Dendritic cell treated with granulocyte-macrophage colony-stimulating factor and Interleukin-4, amounts not matched to agents 40 ng/mL and 50 ng/mL, for 4 days (primary cell): ENCODE results near the gene CFLAR.
A peak's percentile ranks its signal among the peaks of the same experiment; 100 is the strongest.

Source experiments
- H3K27ac Mint-ChIP-seq: one replicate; pipeline ENCODE4 v1.8.0; 2022; ENCODE audit warnings: mild to moderate bottlenecking, mixed read lengths
- H3K27me3 Mint-ChIP-seq: one replicate; pipeline ENCODE4 v1.8.0; 2022; ENCODE audit warnings: mild to moderate bottlenecking, mixed read lengths
- H3K36me3 Mint-ChIP-seq: one replicate; pipeline ENCODE4 v1.8.0; 2022; ENCODE audit warnings: low read depth, mixed read lengths
- H3K4me1 Mint-ChIP-seq: one replicate; pipeline ENCODE4 v1.8.0; 2022; ENCODE audit warnings: low read depth, mixed read lengths
- H3K4me3 Mint-ChIP-seq: one replicate; pipeline ENCODE4 v1.8.0; 2022; ENCODE audit warnings: mild to moderate bottlenecking, moderate library complexity, mixed read lengths
- H3K9me3 Mint-ChIP-seq: one replicate; pipeline ENCODE4 v1.8.0; 2022; ENCODE audit warnings: mixed read lengths
- intact Hi-C: fragments of 100-400 bp; cut with micrococcal nuclease; formaldehyde crosslinking; loops from one replicate; pipeline ENCODE4 v1.15.0; 2022

CFLAR gene

DNA sequence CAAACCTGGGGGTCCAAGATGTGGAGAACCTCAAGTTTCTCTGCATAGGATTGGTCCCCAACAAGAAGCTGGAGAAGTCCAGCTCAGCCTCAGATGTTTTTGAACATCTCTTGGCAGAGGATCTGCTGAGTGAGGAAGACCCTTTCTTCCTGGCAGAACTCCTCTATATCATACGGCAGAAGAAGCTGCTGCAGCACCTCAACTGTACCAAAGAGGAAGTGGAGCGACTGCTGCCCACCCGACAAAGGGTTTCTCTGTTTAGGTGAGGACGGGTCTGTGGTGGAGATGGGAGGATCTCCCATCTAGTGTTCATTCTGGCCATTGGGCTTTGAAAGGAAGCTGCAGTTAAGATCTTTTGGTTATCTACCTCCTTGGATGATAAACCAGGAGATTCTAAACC is 69.9 kb downstream of the CFLAR start:
- Mint-ChIP-seq H3K9me3 (no peaks in the 10 kb centered on the region), H3K27me3 (no peaks in the 10 kb centered on the region), H3K4me3 (peak overlapping the region; percentile 54), H3K4me1 (peaks cover 39% of the 10 kb centered on the region), H3K36me3 (peaks cover 66% of the 10 kb centered on the region), H3K27ac (peak overlapping the region; percentile 37)
- intact Hi-C loops = no loop called here

GRCh38 chr2:201186982-201187381 is 71.0 kb downstream of the CFLAR start:
- H3K36me3 Mint-ChIP-seq = peaks cover 77% of the 10 kb centered on the region
- H3K27ac Mint-ChIP-seq = no peak overlapping the region
- peaks cover 39% of the 10 kb centered on the region for H3K4me1 Mint-ChIP-seq
- H3K27me3 Mint-ChIP-seq = no peaks in the 10 kb centered on the region
- H3K9me3 Mint-ChIP-seq = no peaks in the 10 kb centered on the region
- intact Hi-C loops = no loop called here
- H3K4me3 Mint-ChIP-seq = no peak overlapping the region

DNA sequence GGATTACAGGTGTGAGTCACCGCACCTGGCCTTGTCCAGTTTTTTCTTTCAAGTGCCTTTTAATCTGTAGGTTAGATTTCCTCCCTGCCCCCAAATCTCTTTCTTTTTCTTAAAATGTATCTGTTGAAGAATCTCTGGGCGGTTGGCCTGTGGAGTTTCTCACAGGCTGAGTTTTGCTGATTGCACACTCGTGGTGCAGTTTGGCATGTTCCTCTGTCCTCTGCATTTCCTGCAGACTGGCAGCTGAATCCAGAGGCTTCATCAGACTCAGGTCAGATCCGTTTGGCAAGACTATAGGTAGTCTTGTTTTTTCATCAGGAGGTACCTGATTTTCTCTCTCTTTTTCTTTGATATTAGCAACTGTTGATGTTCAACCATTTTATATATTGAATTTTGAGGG is 72.5 kb downstream of the CFLAR start:
- no peaks in the 10 kb centered on the region for H3K27me3 Mint-ChIP-seq
- intact Hi-C loops = no loop called here
- no peaks in the 10 kb centered on the region for H3K9me3 Mint-ChIP-seq
- H3K36me3 Mint-ChIP-seq = peaks cover 91% of the 10 kb centered on the region
- peaks cover 41% of the 10 kb centered on the region for H3K4me1 Mint-ChIP-seq
- no peak overlapping the region for H3K4me3 Mint-ChIP-seq
- no peak overlapping the region for H3K27ac Mint-ChIP-seq

DNA sequence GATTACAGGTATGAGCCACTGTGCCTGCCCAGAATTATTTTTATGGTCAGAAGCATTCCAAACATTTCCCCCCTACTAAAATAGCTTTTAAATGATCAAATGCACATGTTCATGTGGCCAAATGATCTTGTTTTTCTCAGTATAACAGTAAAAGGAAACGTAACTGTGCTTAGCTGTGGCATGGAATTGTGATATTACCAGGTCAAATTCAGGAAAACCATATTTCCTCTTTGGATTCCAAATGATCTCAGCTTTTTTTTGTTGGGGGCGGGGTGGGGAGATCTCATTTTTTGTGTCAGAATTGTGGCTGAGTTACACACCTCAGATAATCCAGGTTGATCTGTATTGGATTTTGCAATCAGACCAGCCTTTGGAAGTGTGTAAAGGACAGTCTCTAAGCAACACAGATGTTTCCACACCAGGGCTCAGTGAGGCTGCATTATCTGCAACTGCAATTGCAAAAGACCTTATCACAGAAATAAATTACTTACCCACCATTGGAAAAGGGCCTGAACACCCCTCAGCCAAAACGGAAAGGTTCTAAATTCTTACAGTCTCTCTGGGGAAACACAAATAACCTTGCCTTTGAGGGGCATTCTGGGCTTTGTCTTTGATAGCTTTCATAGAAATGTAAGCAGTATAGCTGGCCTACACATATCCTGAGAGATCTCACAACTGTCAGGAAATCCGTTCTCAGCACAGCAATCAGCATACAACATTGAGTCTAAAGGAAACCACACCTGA is 75.3 kb downstream of the CFLAR start:
- Mint-ChIP-seq H3K27ac (no peak overlapping the region), H3K9me3 (no peaks in the 10 kb centered on the region), H3K27me3 (no peaks in the 10 kb centered on the region), H3K36me3 (peaks cover 90% of the 10 kb centered on the region), H3K4me1 (peaks cover 30% of the 10 kb centered on the region), H3K4me3 (no peak overlapping the region)
- intact Hi-C loops = no loop called here

DNA sequence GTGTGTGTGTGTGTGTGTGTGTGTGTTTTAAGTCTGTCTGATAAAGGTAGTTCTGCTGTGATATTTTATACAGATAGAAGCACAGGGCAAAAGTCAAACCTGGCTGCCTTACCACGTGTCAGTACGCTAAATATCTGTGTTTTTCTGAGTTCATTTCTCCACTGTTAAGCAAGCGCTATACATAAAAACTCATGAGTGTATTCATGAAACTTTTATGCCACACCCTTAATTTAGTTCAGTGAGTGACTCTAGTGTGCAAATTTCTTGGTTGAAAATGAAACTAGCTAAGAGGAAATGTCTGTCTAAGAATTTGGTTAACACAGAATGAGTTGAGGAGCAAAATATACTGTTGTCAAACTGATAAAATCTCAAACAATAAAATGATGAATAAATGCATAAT is 78.1 kb downstream of the CFLAR start:
- Mint-ChIP-seq H3K4me1 (peaks cover 23% of the 10 kb centered on the region), H3K36me3 (peaks cover 76% of the 10 kb centered on the region), H3K27ac (peak overlapping the region; percentile 25), H3K9me3 (no peaks in the 10 kb centered on the region), H3K27me3 (no peaks in the 10 kb centered on the region), H3K4me3 (no peak overlapping the region)
- intact Hi-C loops = no loop called here

- Mint-ChIP-seq H3K36me3 (peaks cover 75% of the 10 kb centered on the region), H3K27me3 (no peaks in the 10 kb centered on the region), H3K4me3 (no peak overlapping the region), H3K4me1 (peaks cover 17% of the 10 kb centered on the region), H3K27ac (no peak overlapping the region), H3K9me3 (no peaks in the 10 kb centered on the region)
- intact Hi-C loops = no loop called here
Observed at GRCh38 chr2:201195331-201195730, 79.4 kb downstream of the CFLAR start.

- no peak overlapping the region for H3K4me3 Mint-ChIP-seq
- intact Hi-C loops = no loop called here
- H3K9me3 Mint-ChIP-seq = no peaks in the 10 kb centered on the region
- H3K4me1 Mint-ChIP-seq = peaks cover 15% of the 10 kb centered on the region
- no peak overlapping the region for H3K27ac Mint-ChIP-seq
- peaks cover 76% of the 10 kb centered on the region for H3K36me3 Mint-ChIP-seq
- H3K27me3 Mint-ChIP-seq = no peaks in the 10 kb centered on the region
Observed at GRCh38 chr2:201196003-201196402, 80.0 kb downstream of the CFLAR start.

DNA sequence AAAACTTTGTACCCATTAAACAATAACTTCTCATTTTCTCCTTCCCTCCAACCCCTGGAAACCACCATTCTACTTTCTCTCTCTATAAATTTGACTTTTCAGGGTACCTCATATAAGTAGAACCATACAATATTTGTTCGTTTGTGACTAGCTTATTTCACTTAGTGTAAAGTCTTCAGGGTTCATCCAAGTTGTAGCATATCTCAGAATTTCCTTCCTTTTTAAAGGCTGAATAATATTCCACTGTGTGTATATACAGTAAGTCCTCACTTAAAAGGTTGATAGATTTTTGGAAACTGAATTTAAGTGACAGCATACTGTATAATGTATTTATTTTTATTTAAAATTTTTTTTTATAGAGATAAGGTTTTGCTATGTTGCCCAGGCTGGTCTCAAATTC is 80.8 kb downstream of the CFLAR start:
- H3K27ac Mint-ChIP-seq = no peak overlapping the region
- H3K4me1 Mint-ChIP-seq = peaks cover 15% of the 10 kb centered on the region
- intact Hi-C loops = no loop called here
- H3K4me3 Mint-ChIP-seq = no peak overlapping the region
- H3K36me3 Mint-ChIP-seq = peaks cover 76% of the 10 kb centered on the region
- no peaks in the 10 kb centered on the region for H3K27me3 Mint-ChIP-seq
- no peaks in the 10 kb centered on the region for H3K9me3 Mint-ChIP-seq

GRCh38 chr2:201197781-201198180 is 81.8 kb downstream of the CFLAR start:
- H3K4me3 Mint-ChIP-seq = no peak overlapping the region
- H3K27me3 Mint-ChIP-seq = no peaks in the 10 kb centered on the region
- intact Hi-C loops = no loop called here
- no peaks in the 10 kb centered on the region for H3K9me3 Mint-ChIP-seq
- H3K27ac Mint-ChIP-seq = no peak overlapping the region
- peaks cover 15% of the 10 kb centered on the region for H3K4me1 Mint-ChIP-seq
- peaks cover 72% of the 10 kb centered on the region for H3K36me3 Mint-ChIP-seq

DNA sequence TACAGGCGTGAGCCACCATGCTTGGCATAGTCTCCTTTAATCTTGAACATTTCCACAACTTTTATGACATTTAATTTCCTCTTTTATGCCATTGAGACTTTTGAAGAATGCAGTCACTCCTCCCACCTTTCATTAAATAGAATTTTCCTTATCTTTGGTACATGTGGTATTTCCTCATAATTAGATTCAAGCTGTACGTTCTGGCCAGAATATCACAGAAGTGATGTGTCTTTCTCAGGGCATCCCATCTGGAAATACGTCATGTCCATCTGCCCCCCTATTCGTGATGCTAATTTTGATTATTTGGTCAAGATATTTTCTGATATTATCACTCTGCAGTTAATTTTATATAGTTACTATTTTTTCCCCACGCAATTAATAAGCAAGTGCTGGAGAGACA is 83.9 kb downstream of the CFLAR start:
- intact Hi-C loops = no loop called here
- H3K27me3 Mint-ChIP-seq = no peaks in the 10 kb centered on the region
- H3K27ac Mint-ChIP-seq = no peak overlapping the region
- H3K9me3 Mint-ChIP-seq = no peaks in the 10 kb centered on the region
- peaks cover 14% of the 10 kb centered on the region for H3K4me1 Mint-ChIP-seq
- H3K36me3 Mint-ChIP-seq = peaks cover 77% of the 10 kb centered on the region
- H3K4me3 Mint-ChIP-seq = no peak overlapping the region

- intact Hi-C loops = no loop called here
- no peak overlapping the region for H3K4me3 Mint-ChIP-seq
- no peaks in the 10 kb centered on the region for H3K9me3 Mint-ChIP-seq
- no peaks in the 10 kb centered on the region for H3K27me3 Mint-ChIP-seq
- no peak overlapping the region for H3K27ac Mint-ChIP-seq
- peaks cover 14% of the 10 kb centered on the region for H3K4me1 Mint-ChIP-seq
- H3K36me3 Mint-ChIP-seq = peaks cover 77% of the 10 kb centered on the region
Observed at GRCh38 chr2:201200345-201200744, 84.4 kb downstream of the CFLAR start.

- no peaks in the 10 kb centered on the region for H3K9me3 Mint-ChIP-seq
- H3K27me3 Mint-ChIP-seq = no peaks in the 10 kb centered on the region
- no peak overlapping the region for H3K4me3 Mint-ChIP-seq
- no peak overlapping the region for H3K27ac Mint-ChIP-seq
- intact Hi-C loops = no loop called here
- H3K4me1 Mint-ChIP-seq = peaks cover 14% of the 10 kb centered on the region
- peaks cover 74% of the 10 kb centered on the region for H3K36me3 Mint-ChIP-seq
Observed at GRCh38 chr2:201201371-201201770, 85.4 kb downstream of the CFLAR start.

DNA sequence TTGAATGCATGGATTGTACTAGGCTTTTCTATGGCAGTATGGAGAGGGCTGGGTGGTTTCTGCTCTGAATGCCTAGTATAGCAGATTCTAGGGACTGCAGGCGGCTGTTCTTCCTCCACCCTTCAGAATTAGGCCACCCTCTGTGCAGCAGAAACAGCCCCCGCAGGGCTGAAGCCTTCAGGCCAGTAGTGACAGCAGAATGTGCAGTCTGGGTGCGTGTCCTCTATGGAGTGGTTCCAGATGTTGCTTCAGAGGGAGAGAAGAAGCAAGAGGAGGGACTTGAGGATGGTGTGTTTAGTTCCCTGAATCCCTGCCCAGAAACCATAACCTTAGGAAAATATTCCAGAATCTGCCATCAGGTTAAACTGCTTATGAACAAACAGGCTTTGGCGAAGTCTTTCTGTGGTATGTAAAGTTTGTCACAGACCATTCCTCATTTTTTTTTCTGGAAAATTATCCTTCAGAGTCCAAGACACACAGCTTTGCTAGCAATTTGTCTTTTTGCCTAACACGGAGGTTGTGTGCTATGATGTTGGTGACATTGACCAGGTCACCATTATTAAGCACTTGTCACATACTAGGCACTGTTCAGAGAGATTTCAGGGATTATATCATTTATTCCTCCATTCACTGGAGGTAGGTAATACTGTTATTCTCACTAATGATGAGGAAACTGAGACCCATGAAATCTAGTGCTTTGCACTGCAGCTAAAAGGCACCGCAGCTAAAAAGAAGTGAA is 88.1 kb downstream of the CFLAR start:
- intact Hi-C loops = no loop called here
- no peak overlapping the region for H3K27ac Mint-ChIP-seq
- H3K9me3 Mint-ChIP-seq = no peaks in the 10 kb centered on the region
- H3K36me3 Mint-ChIP-seq = peaks cover 72% of the 10 kb centered on the region
- H3K4me1 Mint-ChIP-seq = peaks cover 20% of the 10 kb centered on the region
- no peaks in the 10 kb centered on the region for H3K27me3 Mint-ChIP-seq
- no peak overlapping the region for H3K4me3 Mint-ChIP-seq

DNA sequence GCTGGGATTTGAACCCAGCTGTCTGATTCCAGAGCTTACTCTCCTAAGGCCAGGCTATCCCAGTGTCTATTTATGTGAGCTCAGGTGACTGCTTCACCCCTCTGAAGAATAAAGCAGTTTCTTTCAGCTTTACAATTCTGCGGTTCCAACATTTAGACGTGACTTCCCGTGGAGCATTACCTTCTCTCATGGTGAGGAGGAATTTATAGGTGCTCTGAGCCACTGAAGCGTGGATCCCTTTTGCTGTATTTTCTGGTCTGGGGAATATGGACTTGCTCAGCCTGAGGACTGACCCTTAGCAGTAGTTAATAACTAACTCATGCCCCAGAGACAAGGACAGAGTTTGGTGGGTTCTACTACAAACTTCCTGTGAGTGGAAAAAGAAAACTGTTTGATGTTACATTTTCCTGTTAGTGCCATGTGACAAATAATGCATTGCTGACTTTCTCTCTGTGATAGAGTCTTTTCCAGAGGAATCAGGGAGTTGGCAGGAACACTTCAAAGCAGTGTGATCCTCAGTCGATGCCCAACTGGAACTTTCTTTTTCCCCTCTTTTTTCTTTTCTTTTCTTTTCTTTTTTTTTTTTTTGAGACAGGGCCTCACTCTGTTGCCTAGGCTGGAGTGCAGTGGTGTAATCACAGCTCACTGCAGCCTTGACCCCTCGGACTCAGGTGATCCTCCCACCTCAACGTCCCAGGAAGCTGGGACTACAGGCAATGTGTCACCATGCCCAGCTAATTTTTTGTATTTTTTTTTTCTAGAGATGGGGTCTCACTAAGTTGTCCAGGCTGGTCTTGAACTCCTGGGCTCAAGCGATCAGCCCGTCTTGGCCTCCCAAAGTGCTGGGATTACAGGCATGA is 88.9 kb downstream of the CFLAR start:
- H3K9me3 Mint-ChIP-seq = no peaks in the 10 kb centered on the region
- intact Hi-C loops = no loop called here
- H3K4me3 Mint-ChIP-seq = no peak overlapping the region
- peaks cover 28% of the 10 kb centered on the region for H3K4me1 Mint-ChIP-seq
- H3K27ac Mint-ChIP-seq = no peak overlapping the region
- peaks cover 73% of the 10 kb centered on the region for H3K36me3 Mint-ChIP-seq
- no peaks in the 10 kb centered on the region for H3K27me3 Mint-ChIP-seq
